GM18519 (cell line): ENCODE measurements around the gene SEC14L1.

Source experiments
- ATAC-seq: cut with Tn5 transposase; IDR thresholded peaks from one replicate; pipeline ENCODE4 v1.9.1; 2021; ENCODE audit warnings: mild to moderate bottlenecking, moderate library complexity; ENCODE audit not compliant: unreplicated experiment, low FRiP score

Gene SEC14L1

DNA sequence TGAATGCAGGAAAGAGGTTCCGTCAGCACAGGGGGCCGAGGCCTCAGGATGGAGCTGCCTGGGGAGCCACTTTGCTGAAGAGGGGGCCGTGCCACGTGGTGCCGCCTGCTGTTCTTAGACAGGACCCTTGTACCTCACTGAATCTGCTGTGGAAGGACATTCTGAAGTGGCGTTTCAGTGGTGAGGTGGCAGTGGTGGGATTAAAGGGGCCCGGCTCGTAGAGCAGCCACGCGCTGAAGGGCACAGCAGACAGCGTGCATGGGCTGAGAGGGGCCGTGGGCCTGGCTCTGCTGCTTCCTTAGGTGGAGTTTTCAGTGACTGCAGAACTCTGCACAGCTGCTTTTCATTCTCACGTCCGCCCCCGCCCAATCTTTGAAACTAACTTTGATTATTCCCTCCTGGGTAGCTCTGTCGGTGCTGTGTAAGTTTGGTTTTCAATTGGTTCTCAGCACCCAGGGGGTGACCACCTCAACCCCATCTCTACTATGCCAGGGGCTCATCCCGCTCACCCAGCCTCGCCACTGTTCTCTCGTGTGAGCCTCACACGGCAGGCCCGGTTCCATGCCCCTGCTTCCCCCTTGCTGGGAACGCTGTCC lies 70.3 kb downstream of the SEC14L1 start:
- ATAC-seq, result no peak

DNA sequence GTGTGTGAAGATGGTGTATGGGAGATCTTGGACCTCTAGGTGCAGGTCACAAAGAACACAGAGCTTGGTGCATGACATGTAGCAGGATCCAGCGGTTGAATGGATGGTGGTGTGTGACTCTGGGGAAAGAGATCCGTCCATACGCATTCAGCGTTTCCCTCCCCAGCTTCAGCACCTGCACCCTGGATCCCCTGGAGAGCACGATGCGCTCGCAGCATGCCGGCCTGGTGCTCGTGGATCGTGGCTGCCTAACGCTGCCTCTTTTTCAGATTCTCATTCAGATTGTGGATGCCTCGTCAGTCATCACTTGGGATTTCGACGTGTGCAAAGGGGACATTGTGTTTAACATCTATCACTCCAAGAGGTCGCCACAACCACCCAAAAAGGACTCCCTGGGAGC lies 70.9 kb downstream of the SEC14L1 start:
- no peak for ATAC-seq

DNA sequence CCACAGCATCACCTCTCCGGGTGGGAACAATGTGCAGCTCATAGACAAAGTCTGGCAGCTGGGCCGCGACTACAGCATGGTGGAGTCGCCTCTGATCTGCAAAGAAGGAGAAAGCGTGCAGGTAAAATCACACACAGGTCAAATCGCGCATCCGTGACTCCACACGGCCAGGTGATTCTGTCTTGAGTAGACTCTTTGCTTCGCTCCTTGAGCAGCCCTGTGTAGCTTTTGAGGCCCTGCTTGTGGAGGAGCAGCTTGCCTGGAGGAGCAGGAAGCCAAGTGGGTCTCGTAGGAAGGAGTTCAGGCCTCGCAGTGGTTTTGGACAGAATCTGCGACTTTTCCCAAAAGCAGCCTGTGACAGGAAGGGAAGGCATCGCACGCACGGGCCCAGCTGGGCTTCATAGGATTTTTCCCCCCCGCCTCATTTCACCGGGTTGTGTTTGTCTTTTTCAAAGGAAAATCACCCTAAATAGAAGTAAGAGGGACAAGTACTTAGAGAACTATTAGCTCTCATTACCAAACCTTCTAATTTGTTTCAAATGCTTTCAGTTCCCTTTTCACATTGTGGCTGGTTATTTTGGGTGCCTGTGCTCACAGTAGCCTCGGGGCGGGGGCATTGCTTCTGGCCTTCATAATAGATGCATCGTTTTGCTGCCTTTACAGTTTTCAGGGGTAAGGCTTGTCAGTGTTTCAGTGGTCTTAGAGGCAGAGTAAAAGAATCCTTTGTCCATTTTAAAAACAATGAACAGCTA lies 71.5 kb downstream of the SEC14L1 start:
- no peak for ATAC-seq

DNA sequence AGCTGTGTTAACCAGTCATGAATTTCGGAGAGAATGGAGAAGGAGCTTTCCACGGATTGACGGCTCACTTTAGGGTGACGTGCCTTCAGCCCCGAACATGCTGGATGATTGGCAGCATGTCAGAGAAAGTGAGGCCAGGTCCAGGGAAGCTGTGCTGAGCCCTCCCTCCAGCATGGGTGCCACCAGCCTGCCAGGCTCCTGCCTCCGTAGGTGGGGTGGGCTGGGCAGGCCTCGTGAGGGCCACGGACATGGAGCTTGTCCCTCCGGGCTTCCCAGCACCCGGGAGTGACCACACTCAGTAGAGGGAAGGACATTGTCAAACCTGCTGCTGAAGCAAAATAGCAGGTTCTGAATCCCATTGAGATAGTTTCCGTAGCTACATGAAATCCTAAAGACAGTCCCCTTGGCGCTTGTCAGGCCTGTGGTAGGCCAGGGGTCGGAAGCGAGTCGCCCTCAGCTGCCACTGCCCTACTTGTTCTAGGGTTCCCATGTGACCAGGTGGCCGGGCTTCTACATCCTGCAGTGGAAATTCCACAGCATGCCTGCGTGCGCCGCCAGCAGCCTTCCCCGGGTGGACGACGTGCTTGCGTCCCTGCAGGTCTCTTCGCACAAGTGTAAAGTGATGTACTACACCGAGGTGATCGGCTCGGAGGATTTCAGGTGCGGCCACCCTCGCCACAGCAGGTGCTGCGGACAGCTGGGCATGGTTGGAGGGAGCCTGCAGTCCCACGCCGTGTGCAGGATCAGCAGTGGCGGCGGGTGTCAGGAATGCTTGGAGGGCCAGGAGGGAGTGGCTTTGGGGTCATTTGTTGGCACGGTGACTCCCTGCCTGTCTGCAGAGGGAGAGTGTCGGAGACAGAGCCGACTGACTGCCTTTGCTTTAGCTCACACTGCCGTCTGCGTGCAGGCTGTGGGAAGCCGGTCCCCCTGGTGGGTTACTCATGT lies 72.3 kb downstream of the SEC14L1 start:
- no peak for ATAC-seq

DNA sequence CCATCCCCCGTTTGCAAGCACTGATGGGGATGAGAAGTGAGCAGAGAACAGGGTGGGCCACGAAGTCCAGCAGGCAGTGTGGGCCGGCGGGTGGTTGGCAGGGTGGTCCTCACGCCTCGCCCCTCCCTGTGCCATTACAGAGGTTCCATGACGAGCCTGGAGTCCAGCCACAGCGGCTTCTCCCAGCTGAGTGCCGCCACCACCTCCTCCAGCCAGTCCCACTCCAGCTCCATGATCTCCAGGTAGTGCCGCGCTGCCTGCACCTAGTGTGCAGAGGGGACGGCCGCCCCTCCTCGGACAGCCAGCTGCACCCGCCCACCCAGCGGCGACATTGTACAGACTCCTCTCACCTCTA lies 73.0 kb downstream of the SEC14L1 start:
- no peak for ATAC-seq

DNA sequence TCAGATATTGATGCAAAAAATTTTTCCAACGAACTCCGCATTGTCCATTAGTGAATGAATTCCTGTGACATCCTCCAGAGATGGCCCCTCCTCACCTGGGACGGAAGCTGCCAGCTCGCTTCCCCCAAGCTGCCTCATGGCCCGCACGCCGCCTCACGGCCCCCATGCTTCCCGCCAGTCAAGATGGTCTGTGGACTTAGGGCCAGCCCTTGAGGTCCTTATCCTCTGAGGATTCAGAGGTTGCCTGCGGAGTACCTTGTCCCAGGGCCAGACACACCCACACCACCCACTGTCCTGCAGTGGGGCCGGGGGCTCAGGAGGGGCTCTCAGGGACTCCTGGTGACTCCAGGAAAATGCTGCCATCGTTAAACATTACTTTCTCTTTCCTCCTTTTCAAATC lies 73.6 kb downstream of the SEC14L1 start:
- no peak for ATAC-seq

DNA sequence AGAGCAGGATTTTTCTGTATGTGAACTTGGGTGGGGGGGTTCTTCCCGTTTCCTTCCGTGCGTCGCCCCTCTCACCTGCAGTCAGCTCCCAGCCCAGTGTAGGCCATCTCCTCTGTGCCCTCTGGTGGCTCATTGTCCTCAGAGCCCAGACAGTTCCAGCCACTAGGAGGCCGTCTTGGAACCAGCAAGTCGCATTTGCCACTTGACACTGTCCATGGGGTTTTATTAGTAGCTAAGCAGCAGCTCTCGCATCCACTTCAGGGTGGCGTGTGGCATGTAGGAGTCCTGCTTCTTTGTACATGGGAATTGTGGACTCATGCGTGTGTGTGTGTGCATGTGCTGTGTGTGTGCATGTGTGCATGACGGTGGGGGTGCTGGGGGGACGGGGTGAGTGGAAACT lies 74.0 kb downstream of the SEC14L1 start:
- ATAC-seq, result no peak

DNA sequence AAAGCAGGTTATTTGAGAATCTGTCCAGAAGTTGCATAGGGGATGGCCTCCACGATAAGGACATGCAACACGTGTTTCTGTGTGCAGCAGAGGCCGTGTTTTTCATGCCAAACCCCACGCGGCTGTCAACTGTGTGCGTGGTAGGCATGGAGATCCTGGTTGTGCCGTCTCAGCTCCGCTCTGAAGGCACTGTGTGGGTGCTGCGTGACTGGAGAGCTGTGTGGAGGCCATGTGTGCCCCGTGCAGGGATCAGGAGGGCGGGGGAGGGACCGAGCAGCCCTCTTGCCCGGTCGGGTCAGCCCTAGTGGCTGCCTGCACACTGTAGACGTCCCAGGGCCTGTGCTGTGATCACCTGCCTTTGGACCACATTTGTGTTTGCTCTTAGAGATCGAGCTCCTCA lies 74.5 kb downstream of the SEC14L1 start:
- ATAC-seq, result no peak

DNA sequence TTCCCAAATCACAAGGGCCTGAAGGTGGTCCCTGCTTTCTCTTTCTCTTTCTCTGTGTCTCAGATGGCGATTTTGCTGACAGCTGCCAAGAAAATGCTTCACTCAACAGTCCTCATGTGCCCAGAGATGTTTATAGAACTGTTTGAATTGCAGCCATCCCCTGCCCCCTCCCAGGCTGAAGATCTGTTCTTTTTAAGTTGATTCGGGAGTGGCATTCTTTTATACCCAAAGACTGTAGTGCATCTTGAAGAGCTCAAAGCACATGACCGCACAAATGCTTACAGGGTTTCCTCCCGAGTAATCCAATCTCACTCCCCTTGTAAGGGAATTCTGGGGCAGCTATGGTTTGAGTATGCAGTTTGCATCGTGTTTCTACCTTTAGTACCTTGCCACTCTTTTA lies 75.7 kb downstream of the SEC14L1 start:
- ATAC-seq, result no peak

DNA sequence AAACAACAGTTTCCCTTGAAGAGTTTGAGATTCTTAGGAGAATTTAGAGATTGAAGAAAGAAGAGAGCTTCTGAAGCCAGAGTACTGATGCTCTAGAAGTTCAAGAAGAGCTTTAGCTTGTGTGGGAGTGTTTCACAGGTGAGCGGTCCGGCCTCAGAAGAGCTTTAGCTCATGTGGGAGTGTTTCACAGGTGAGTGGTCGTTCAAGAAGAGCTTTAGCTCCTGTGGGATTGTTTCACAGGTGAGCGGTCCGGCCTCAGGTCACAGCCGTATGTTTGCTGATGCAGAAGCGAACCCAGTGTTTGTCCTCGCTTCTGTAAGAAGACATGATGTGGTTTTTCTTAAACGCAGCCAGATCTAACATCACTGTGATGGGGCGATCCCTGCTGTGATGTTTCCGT lies 76.4 kb downstream of the SEC14L1 start:
- ATAC-seq, result no peak

DNA sequence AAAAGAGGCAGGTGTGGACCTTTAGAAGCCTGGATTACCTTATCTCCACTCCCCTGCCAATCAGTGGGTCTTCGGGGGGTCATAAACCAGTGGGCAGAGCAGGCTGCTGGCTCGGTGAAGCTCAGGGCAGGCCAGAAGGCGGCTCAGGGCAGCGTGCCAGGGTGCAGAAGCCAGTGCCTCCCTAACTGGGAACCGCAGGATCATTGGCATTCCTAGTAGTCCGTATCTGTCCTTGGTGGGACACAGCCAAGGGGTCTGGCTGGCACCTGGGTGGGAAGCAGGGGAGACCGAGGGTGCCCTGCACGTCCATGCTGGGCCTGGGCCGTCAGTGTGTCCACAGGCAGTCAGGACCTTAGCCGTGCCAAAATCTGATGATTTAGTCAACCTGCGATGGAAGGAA lies 76.8 kb downstream of the SEC14L1 start:
- no peak for ATAC-seq

DNA sequence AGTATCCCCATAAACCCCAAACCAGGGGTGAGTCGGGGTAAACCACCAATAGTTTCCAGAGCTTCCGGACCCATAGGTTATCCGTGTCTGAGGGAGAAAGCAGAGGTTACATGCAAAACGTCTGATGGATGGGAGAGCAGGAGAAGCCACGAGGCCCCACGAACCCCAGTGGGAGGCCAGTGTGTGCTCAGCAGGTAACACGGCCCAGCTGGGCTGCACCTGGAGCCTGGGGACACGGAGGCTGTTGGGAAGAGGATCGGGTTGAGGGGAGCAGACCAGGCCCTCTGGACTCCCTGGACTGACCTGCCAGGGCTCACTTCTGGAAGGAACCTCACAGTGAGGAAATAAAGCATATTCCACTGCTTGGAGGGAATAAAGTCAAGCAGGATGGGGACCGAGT lies 78.1 kb downstream of the SEC14L1 start:
- no peak for ATAC-seq

DNA sequence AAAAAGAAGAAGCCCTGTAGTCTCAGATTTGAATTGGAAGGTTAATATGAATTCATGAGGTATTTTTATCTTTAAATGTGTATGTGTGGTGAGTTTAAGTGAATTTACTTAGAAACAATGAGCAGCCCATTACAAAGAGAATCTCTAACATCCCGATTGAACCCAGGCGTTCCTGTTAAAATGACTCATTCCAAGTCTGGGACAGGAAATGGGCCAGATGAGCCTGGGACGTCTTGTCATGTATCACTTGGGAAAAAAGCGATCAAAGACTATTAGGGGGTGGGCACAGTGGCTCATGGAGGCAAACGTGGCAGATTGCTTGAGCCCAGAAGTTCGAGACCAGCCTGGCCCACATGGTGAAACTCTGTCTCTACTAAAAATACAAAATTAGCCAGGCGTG lies 81.6 kb downstream of the SEC14L1 start:
- no peak for ATAC-seq

DNA sequence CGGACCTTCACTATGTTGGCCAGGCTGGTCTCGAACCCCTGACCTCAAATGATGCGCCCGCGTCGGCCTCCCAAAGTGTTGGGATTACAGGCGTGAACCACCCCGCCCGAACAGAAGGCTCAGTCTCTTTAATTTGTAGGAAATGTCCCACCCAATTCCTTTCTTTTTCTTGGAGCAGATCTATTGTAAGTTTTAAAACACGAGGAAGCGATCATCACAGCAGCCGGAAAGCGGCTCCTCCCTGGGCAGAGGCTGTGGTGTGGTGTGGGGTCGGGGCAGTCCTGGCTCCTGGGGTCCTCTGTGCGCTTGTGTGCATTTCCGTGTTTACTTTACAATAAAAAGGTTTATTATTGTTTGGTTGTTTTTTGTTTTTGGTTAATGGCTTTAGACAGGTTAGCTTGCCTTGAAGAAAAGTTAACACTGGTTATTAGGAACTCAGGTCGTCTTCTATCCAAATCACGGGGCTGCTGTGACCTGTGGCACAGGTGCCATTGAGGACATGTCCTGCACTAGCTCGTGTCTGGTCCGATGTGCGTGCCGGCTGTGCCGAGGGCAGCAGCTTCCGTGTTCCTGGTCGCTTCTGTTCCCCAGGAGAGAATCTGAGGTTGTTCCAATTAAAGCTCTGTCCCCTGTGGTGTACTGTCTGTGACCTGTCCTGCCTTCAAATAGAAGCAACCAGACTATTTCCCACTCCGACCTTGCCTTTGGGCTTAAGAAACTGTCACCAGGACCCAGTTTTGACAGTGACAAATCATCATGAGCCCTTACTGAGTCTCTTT lies 83.1 kb downstream of the SEC14L1 start:
- ATAC-seq, result no peak

DNA sequence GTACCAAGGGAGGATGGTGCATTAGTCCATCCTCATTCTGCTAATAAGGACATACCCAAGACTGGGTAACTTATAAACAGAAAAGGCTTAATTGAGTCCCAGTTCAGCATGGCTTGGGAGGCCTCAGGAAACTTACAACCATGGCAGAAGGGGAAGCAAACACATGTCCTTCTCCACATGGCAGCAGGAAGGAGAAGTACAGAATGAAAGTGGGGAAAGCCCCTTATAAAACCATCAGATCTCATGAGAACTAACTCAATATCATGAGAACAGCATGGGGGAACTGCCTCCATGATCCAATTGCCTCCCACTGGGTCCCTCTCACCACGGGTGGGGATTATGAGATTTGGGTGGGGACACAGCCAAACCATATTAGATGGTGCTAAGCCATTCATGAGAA lies 84.5 kb downstream of the SEC14L1 start:
- ATAC-seq, result no peak

DNA sequence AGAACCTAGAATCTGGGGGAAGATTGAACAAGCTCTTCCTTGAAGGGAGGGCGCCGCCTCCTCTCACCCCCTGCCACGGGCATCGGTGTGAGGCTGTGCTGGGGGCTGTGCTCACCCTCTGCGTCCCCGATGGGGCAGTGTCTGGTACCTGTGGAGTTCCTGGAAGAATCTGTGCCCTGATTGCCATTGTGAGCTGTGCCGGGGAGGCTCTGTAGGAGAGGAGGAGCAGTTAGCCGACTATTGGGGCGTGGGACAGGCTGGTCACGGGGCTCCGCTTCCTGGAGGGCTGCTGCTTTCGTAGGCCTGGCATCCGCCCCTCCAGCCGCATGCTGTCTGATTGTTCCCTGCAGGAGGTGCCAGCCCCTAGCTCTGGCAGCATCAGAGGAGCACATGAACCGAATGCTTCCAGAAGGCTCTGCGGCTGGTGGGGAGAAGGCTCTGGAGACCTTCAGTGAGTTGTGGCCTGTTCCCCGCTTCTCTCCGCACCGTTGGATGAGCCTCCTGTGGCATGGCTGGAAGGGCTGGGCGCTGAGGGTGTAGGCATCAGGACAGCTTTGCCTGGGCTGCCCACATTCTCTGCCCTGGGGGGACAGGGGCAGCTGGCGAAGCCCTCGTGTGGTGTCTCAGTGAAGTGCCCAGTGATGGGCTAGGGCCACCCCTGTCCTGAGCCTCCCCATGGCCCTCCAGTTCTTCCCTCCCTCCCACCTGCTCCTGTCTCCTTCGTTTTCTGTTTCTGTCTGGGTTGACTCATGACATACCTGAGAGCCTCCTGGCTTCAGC lies 86.9 kb downstream of the SEC14L1 start:
- ATAC-seq, result no peak

DNA sequence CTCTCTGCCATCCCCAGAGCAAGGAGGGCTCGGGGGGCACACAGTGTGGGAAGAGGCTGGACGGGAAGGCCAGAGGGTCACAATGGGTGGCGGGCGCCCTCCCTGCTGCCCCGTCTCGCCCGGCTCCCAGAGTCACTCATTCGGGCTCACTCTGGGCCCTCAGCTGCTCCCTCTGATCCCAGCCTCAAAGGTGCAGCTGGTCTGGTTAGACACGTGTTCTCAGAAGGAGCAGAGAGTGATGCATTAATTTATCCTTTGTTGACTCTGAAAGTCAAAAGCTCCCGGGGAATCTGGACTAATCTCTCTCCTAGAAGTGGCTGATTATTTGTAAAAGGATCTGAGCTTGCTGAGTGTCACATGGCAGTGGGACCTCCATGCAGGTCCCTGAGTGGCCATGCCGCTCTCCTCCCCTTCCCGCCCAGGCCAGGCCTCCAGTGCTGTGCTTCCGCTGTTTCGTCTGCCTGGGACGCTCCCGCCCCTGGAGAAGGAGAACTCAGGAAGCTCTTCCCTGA lies 87.5 kb downstream of the SEC14L1 start:
- no peak for ATAC-seq

DNA sequence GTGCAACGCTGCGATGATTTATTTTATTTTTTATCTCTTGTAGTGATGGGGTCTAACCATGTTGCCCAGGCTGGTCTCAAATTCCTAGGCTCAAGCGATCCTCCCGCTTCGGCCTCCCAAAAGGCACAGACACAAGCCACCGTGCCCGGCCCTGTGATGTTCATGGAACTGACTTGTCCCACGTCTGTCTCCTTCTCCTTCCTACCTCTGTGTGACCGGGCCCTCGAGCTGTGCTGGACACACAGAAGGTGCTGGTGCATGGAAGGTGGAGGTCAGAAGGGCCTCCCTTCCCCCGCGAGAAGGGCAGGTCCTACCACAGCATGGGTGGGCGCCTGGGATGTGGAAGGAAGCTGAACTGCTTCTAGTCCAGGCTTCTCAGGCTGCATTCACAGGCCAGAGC lies 88.0 kb downstream of the SEC14L1 start:
- ATAC-seq, result no peak

DNA sequence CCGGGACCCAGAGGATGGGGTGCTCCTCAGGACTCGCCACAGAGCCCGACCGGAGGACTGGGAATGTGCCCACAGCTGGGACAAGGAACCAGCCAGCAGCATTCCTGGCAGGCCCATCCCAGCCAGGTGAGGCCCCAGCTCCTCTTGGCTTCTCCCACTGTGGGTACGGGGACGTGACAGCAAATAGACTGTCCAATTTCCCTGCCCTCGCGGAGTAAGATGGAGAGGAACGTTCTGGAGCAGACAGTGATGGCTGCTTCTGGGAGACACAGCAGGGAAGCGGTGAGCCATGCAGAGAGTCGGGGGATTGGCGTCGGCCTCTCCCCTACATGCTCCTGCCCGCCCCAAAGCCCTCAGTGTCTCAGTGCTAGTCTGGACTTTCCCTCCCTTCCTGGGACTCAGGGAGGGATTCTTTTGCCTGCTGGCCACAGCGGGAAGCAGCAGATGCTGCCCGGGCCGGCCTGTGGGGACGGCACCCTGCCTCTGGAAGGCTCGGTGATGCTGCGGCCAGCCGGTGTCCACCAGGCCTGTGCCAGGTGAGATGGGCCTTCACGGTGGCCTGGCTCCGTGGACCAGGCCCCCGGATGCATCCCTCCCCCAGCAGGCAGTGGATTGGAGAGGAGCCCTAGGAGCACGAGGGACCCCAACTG lies 89.1 kb downstream of the SEC14L1 start:
- ATAC-seq, result no peak
